GM08714 (cell line): ENCODE data around the gene RASAL1.

Source experiments
- H3K4me3 ChIP-seq: fragments of 200-500 bp; sonication (Bioruptor generic); 2 replicates; pipeline ENCODE4 v1.5.1; 2014; ENCODE audit warnings: mild to moderate bottlenecking, low read length, inconsistent platforms
- ZNF274 ChIP-seq: IDR thresholded peaks from 2 replicates; pipeline ENCODE4 v1.6.1; 2012; ENCODE audit warnings: mild to moderate bottlenecking, low read depth, low read length

Gene RASAL1

GRCh38 chr12:113082486-113083148 lies 52.9 kb downstream of the RASAL1 start:
- no peak for TF ChIP-seq ZNF274

DNA sequence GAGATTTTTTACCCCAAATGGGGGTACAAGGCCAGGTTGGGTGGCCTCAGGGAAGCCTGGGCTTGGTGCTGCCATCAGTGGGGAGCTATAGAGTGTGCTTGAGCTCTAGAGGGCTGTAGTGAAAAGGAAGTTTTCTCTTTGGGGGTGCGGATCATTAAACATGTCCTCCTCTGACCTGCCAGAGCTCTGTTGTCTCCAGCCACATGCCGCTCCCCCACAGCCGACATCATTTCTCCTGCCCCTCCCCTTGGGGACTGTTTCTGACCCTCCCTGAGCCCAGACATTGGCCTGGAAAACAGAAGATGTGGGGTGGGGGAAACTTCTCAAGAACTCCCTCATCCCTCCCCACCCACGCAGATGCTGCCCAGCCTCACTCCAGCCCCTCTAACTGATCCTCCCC lies 53.7 kb downstream of the RASAL1 start:
- H3K4me3 ChIP-seq: no peak overlapping the region
- TF ChIP-seq ZNF274: no peak

More at GRCh38 chr12:113082486-113083148, 52.9 kb downstream of the RASAL1 start:
- H3K4me3 ChIP-seq: no peak overlapping the region

GRCh38 chr12:113077859-113078255 lies 57.7 kb downstream of the RASAL1 start:
- no peak for TF ChIP-seq ZNF274
- no peak overlapping the region for H3K4me3 ChIP-seq

DNA sequence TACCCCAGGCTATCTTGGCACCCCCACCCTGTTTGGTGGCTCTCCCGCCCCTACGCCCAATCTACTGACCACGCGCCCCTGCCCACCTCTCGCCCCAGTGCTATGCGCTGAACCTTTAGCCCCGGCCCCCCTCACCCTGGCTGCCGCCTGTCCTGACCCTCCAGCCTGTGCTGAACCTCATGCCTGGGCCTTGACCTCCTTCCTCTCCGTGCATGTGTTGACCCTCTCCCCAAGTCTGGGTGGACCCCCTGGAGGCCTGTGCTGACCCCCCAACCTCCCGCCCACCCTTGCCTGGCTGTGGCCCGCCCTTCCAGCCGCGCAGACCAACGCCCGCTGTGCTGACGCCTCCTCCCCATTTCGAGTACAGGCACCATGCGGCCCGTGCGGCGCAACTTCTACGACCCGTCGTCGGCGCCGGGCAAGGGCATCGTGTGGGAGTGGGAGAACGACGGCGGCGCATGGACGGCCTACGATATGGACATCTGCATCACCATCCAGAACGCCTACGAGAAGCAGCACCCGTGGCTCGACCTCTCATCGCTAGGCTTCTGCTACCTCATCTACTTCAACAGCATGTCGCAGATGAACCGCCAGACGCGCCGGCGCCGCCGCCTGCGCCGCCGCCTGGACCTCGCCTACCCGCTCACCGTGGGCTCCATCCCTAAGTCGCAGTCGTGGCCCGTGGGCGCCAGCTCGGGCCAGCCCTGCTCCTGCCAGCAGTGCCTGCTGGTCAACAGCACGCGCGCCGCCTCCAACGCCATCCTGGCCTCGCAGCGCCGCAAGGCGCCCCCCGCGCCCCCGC lies 58.3 kb downstream of the RASAL1 start:
- no peak overlapping the region for H3K4me3 ChIP-seq
- TF ChIP-seq ZNF274: no peak

- no peak for TF ChIP-seq ZNF274
- no peak overlapping the region for H3K4me3 ChIP-seq
These were observed 60.4 kb downstream of the RASAL1 start for GRCh38 chr12:113075137-113075683.

- TF ChIP-seq ZNF274: no peak
- no peak overlapping the region for H3K4me3 ChIP-seq
These were observed 62.0 kb downstream of the RASAL1 start for GRCh38 chr12:113073586-113073985.

DNA sequence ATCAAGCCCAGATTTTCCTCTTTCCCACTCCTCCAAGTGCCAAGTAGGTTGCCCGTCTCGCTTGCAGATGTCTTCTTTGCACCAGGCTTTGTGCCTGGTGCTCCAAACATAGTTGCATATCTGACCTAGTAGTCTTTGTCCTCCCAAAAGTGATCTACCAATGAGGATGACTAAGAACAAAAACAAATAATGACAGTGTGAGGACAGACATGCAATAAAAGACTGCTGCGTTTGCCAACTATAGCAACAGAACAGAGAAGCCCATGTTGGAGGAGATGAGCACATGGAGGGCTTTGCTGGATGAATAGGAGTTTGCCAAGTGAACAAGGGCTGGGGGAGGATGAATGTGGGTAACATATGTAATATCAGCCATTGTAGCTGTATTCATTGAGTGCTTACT lies 63.4 kb downstream of the RASAL1 start:
- no peak overlapping the region for H3K4me3 ChIP-seq
- no peak for TF ChIP-seq ZNF274

GRCh38 chr12:113071135-113072112 lies 64.1 kb downstream of the RASAL1 start:
- no peak overlapping the region for H3K4me3 ChIP-seq

DNA sequence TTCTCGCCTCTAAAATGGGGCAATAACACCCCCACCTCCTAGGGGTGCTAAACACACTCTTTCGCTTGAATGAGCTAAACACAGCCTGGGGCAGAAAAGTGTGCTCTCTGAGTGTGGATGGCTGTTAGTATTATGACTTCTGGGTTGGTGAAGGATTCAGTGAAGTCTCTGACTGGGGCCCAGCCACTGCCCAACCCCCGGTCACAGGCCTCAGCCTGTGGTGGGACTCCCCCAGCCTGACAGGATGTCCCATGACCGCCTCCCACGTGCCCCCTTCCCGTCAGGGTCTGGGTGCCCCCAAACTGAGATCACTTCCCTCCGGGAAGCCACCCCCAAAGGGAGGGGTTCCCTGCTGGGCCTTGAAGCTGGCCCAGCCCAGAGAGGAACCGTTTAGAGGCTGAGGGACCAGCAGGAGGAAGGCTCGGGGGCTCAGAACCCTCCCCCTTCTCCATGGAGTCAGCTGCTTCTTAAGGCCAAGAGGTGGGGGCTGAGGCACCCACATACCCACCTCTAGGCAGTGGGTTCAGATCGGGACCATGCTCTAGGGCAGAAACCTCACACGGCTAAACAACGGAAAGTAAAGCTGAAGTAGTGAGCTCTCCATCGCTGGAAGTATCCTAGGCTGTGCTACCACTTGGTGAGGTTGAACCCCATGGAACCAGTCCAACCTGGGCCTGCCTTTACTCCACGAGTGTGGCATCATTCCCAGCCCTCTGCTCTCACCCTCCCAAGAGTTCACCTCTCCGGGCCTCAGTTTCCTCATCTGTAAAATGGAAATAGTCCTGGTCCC lies 65.2 kb downstream of the RASAL1 start:
- H3K4me3 ChIP-seq: no peak overlapping the region
- no peak for TF ChIP-seq ZNF274

More at GRCh38 chr12:113071135-113072112, 64.1 kb downstream of the RASAL1 start:
- TF ChIP-seq ZNF274: no peak

DNA sequence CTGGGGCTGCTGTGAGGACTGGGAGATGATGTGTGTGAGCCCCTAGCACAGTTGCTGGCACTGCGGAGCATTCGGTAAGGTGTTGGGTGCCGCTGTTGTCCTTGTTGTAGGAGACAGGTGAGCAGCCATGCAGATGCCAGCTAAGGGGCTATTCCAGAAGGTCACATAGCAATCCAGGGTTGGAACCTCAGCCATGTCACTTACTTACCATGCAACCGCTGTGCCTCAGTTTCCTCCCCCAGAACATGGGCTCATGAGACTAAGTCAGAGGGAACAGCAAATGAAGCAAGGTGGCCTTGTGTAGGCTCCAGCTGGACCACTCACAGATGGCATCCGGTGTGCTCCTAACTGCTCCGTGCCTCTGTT lies 65.8 kb downstream of the RASAL1 start:
- no peak overlapping the region for H3K4me3 ChIP-seq
- TF ChIP-seq ZNF274: no peak

GRCh38 chr12:113069149-113069548 lies 66.4 kb downstream of the RASAL1 start:
- H3K4me3 ChIP-seq: no peak overlapping the region

GRCh38 chr12:113067987-113068935 lies 67.3 kb downstream of the RASAL1 start:
- TF ChIP-seq ZNF274: no peak

More at GRCh38 chr12:113069149-113069548, 66.4 kb downstream of the RASAL1 start:
- no peak for TF ChIP-seq ZNF274

More at GRCh38 chr12:113067987-113068935, 67.3 kb downstream of the RASAL1 start:
- no peak overlapping the region for H3K4me3 ChIP-seq
